HG03378 (cell line): ENCODE measurements around the gene DAD1.
"Not testable (repeated sequence)": the region's sequence is repeated elsewhere in the genome, so short reads cannot be mapped to it uniquely, and the experiment has no call there.

Source experiments
- ATAC-seq: cut with Tn5 transposase; IDR thresholded peaks from one replicate; pipeline ENCODE4 v1.9.1; 2021; ENCODE audit warnings: mild to moderate bottlenecking, moderate library complexity; ENCODE audit not compliant: unreplicated experiment

Gene DAD1

GRCh38 chr14:22599349-22599748 lies 10.3 kb upstream of the DAD1 start:
- no peak for ATAC-seq

- ATAC-seq: peak; percentile 57
Observed at GRCh38 chr14:22598896-22599244, 9.8 kb upstream of the DAD1 start.

- ATAC-seq: peak; percentile 47
Observed at GRCh38 chr14:22598099-22598895, 9.3 kb upstream of the DAD1 start, which contains the start of gene ABHD4. ABHD4 (plus strand) TSS chr14:22598300; CDS start chr14:22598307, 7 bp downstream.

GRCh38 chr14:22597771-22598098 lies 8.7 kb upstream of the DAD1 start:
- no peak for ATAC-seq

GRCh38 chr14:22597265-22597664 lies 8.2 kb upstream of the DAD1 start:
- no peak for ATAC-seq

- ATAC-seq: no peak
Observed at GRCh38 chr14:22596354-22596879, 7.4 kb upstream of the DAD1 start.

GRCh38 chr14:22594156-22594716 lies 5.2 kb upstream of the DAD1 start:
- ATAC-seq: no peak

GRCh38 chr14:22593601-22594000 lies 4.6 kb upstream of the DAD1 start:
- no peak for ATAC-seq

GRCh38 chr14:22593189-22593588 lies 4.2 kb upstream of the DAD1 start:
- ATAC-seq: no peak

- ATAC-seq: no peak
Observed at GRCh38 chr14:22588526-22589095, 413 bp downstream of the DAD1 start.

- not testable (repeated sequence) for ATAC-seq
Observed at GRCh38 chr14:22587677-22588422, 1.2 kb downstream of the DAD1 start.

GRCh38 chr14:22587247-22587646 lies 1.8 kb downstream of the DAD1 start:
- ATAC-seq: no peak

- no peak for ATAC-seq
Observed at GRCh38 chr14:22583994-22584393, 5.0 kb downstream of the DAD1 start.

- ATAC-seq: no peak
Observed at GRCh38 chr14:22580625-22581024, 8.4 kb downstream of the DAD1 start.

- no peak for ATAC-seq
Observed at GRCh38 chr14:22579881-22580280, 9.1 kb downstream of the DAD1 start.

GRCh38 chr14:22579236-22579635 lies 9.8 kb downstream of the DAD1 start:
- no peak for ATAC-seq

GRCh38 chr14:22577334-22577908 lies 11.6 kb downstream of the DAD1 start:
- ATAC-seq: no peak

GRCh38 chr14:22573804-22574203 lies 15.2 kb downstream of the DAD1 start:
- no peak for ATAC-seq

GRCh38 chr14:22572562-22573058 lies 16.4 kb downstream of the DAD1 start:
- ATAC-seq: no peak

GRCh38 chr14:22570132-22570949 lies 18.7 kb downstream of the DAD1 start:
- ATAC-seq: peak; percentile 60
